Astrocyte of the spinal cord (primary cell): ENCODE measurements around the gene GJA9.
A peak's percentile ranks its signal among the peaks of the same experiment; 100 is the strongest.

Source experiments
- DNase-seq: peaks from one replicate; pipeline ENCODE4 v3.0.0; 2011; ENCODE audit warnings: low read depth, low spot score
- H3K4me3 ChIP-seq: 2 replicates; pipeline ENCODE4 v1.5.1; 2011; ENCODE audit warnings: low read depth, mild to moderate bottlenecking, low read length, moderate library complexity
- in situ Hi-C: cut with HindIII; loops from 2 replicates; pipeline ENCODE4 v1.10.0; 2017; ENCODE audit warnings: low sequenced_read_pairs
- TF ChIP-seq, protein P1 (sequence below): IDR thresholded peaks from 2 replicates; pipeline ENCODE4 v1.5.1; 2012; ENCODE audit warnings: low read depth, mild to moderate bottlenecking, low read length, inconsistent platforms

GJA9 gene

DNA sequence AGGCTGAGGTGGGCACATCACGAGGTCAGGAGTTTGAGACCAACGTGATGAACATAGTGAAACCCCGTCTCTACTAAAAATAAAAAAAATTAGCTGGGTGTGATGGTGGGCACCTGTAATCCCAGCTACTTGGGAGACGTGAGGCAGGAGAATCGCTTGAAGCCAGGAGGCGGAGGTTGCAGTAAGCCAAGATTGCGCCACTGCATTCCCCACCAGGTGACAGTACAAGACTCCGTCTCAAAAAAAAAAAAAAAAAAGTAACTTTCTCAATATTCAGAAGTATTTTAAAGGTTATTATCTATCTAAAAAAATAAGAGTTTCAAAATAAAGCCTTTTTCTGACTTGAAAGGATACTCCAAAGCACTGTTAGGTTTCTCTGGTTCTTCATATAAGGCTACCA, 14.2 kb downstream of the GJA9 start:
- in situ Hi-C loops = no loop called here
- TF ChIP-seq, protein P1, sequence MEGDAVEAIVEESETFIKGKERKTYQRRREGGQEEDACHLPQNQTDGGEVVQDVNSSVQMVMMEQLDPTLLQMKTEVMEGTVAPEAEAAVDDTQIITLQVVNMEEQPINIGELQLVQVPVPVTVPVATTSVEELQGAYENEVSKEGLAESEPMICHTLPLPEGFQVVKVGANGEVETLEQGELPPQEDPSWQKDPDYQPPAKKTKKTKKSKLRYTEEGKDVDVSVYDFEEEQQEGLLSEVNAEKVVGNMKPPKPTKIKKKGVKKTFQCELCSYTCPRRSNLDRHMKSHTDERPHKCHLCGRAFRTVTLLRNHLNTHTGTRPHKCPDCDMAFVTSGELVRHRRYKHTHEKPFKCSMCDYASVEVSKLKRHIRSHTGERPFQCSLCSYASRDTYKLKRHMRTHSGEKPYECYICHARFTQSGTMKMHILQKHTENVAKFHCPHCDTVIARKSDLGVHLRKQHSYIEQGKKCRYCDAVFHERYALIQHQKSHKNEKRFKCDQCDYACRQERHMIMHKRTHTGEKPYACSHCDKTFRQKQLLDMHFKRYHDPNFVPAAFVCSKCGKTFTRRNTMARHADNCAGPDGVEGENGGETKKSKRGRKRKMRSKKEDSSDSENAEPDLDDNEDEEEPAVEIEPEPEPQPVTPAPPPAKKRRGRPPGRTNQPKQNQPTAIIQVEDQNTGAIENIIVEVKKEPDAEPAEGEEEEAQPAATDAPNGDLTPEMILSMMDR = no peak
- no peak for DNase-seq
- no peak overlapping the region for H3K4me3 ChIP-seq

DNA sequence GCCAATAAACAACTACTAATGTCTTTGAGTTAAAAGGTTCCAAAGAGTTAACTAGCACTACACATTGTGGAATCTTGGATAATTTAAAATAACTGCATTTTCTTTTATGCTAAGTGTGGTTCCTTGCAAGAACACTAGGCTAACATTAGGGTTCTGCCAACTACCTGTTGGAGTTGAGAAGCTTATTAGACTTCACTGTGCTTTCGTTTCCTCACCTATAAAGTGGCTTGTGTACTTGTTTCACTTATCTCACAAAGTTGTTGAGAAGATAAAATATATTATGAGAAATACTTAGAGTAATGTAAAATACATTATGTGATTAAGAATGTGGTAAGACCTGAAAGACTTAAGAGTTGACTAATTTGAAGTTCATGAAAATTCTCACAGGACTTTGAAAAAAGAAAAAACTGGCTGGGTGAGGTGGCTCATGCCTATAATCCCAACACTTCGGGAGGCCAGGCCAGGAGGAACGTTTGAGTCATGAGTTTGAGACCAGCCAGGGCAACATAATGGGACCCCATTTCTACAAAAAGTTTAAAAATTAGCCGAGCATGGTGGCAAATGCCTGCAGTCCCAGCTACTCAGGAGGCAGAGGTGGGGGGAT, 16.2 kb downstream of the GJA9 start:
- DNase-seq = no peak
- in situ Hi-C loops = no loop called here
- TF ChIP-seq, protein P1 = no peak
- no peak overlapping the region for H3K4me3 ChIP-seq

DNA sequence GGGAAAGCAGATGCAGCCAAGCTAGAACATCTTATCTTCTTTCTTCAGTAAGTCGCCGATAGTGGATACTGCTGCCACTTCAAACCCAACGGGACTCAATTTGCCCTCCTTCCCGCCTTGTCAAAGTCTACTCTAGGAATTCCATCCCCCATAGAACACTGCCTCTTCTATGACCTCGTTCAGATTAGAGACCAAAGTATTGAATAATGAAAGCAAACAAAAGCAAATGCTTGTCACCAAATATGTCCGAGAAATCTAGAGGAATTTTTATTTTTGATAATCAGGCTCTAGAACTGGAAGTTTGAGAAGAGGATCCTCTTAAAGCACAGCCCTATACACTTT, 21.0 kb downstream of the GJA9 start:
- in situ Hi-C loops = no loop called here
- TF ChIP-seq, protein P1 = no peak
- H3K4me3 ChIP-seq = peak overlapping the region; percentile 87
- DNase-seq = peak; percentile 20

DNA sequence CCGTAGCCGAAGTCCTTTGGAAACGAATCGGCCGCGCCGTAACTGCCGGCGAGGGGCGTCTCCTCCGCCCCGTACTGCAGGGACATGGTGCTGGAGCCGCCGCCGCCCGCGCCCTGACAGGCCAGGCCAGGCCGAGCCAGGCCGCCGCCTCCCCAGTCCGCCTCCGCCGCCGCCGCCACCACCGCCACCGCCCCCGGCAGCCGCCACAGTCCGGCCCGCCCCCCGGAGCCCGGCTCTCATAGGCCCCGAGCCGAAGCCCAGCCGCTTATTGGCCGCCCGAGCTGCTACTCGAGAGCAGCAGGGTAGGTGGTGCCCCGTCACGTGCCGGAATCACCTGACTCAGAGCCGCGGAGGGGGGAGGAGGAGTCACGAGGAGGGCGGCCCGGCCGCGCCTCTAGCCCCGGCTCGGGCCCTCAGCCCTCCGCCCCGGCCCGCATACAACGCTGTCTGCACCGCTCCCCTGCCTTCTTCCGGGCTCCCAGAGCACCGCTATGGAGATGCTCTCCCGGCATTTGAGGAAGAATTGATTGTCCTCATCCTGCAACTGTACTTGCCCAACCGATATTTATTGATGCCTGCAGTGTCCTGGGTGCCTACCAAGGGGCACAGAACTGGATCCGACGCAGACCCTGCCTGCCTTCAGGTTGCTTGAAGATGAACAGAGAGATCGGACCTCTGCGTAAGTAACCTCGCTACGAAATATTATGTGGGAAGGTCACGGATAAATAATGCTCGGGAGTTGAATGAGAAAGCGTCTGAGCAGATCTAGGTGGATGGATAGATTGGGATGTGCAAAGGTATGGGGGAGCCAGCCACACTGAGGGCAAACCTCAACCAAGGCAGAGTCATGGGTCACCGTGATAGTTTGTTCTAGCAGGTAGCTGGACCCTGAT, 21.6 kb downstream of the GJA9 start, which contains the start of gene RRAGC:
Gene RRAGC (minus strand): TSS at position 212 of the 893 bp plus-strand sequence. CDS start 126 bp downstream, at position 86.
- peak within 1 kb of the TSS; percentile 90 for H3K4me3 ChIP-seq
- peak; percentile 99 for DNase-seq
- TF ChIP-seq, protein P1 = no peak
- in situ Hi-C loops = no loop called here

DNA sequence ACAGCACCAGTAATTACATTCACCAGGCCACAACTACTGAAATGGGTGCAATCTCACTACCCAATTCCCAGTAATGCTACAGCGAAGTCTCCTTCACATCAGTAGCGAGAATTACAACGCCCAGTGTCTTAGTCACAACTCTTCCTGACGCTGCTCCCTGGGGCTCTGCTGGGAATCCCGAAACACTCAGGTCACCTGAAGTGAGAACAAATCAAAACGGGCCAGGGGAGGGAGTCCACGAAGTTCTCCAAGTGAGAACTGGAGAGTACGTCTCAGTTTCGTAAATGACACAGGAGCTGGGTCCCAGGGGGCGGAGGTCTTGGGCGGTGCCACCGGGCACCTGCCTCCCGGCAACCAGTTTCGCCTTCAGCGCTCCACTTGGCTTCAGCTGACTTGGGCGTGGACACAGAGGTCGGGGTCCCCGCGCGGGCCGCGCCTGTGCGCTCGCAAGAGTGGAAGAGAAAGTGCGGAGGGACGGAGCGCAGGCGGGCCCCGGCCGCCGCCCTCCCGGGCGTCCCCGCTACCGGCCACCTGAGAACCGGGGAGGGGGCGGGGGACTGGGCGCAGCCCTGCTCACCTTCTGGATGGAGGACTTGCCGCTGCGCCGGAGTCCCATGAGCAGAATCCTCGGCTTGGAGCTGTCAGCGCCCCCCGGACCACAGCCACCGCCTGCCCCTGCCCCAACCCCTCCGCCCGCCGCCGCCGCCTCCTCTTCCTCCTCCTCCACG, 22.4 kb downstream of the GJA9 start:
- H3K4me3 ChIP-seq = peak overlapping the region; percentile 90
- DNase-seq = peak; percentile 57

DNA sequence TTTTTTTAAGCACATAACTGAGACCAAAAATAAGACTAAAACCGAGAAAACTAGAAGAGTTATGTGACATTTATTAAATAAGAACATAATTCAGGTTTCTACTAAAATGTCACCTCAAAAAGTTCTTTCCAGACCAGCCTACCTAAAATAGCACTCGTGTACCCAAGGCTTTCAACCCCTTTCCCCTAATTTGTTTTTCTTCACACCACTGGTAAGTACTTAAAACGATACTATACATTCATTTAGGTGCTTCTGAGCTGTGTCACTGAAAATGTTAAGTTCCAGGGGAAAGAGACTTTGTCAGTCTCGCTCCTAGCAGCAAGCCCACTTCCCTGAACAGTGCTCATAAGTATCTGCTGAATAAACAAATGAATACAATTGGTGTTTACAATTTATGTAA, 28.6 kb downstream of the GJA9 start:
- no peak for DNase-seq
- in situ Hi-C loops = no loop called here
- TF ChIP-seq, protein P1 = no peak
- no peak overlapping the region for H3K4me3 ChIP-seq

More for the DNA sequence above, 22.4 kb downstream of the GJA9 start:
- TF ChIP-seq, protein P1 = no peak
- in situ Hi-C loops = no loop called here
